LNCAP (cell line): Measurements from ENCODE around the gene MRO.

ENCODE experiments used
- TF ChIP-seq, protein P1 (sequence below): fragments of 450-650 bp; IDR thresholded peaks from 2 replicates; pipeline ENCODE4 v1.5.1; 2017; ENCODE audit warnings: mild to moderate bottlenecking

The MRO gene

DNA sequence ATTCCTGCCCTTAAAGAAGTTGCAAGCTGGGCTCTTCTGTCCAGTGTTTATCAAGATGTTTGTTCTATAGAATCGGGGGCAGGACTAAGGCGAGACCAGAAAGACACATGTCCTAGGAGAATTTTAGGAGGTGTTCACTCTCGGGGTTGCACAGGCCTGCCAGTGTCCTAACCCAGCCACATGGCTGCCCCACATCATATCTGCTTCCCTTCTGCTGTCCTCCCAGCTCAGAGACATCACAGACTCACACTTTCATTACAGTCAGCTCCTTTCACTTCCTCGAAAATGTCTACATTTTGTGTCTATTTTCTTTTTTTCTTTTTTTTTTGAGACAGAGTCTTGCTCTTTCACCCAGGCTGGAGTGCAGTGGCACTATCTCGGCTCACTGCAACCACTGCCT is 10.7 kb upstream of the MRO start:
- TF ChIP-seq, protein P1, sequence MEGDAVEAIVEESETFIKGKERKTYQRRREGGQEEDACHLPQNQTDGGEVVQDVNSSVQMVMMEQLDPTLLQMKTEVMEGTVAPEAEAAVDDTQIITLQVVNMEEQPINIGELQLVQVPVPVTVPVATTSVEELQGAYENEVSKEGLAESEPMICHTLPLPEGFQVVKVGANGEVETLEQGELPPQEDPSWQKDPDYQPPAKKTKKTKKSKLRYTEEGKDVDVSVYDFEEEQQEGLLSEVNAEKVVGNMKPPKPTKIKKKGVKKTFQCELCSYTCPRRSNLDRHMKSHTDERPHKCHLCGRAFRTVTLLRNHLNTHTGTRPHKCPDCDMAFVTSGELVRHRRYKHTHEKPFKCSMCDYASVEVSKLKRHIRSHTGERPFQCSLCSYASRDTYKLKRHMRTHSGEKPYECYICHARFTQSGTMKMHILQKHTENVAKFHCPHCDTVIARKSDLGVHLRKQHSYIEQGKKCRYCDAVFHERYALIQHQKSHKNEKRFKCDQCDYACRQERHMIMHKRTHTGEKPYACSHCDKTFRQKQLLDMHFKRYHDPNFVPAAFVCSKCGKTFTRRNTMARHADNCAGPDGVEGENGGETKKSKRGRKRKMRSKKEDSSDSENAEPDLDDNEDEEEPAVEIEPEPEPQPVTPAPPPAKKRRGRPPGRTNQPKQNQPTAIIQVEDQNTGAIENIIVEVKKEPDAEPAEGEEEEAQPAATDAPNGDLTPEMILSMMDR = no peak

DNA sequence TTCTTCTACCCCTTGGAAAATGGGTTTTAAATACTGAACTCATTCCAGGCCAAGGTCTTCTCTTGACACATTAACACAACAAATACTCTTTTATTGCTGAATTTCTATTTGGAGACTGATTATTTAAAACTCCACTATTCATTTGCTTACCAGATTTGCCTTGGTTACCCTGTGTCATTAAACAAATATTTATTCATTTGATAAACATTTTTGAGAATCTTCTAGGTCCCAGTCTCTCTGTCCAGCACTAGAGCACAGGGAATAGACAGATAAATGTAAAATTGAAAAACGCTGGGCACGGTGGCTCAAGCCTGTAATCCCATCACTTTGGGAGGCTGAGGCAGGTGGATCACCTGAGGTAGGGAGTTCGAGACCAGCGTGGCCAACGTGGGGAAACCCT is 9.8 kb upstream of the MRO start:
- TF ChIP-seq, protein P1 = no peak

DNA sequence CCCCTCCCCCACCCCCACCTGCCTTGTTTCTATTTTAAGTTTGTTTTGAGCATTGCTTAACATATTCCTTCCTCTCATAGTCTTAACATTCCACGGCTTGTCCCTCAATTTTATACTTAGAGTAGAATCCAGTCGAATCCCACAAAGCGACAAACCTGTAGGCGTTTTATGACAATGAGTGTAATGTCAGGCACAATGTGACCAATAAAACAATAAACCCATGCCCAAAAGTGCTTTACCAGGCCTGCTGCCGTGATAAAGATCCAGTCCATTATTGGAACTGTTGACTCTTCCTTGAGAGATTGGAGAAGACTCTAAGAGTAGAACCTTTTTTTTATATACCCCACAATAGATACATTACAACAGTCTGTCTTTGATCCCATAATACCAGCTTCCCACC is 6.2 kb upstream of the MRO start:
- TF ChIP-seq, protein P1 = no peak

DNA sequence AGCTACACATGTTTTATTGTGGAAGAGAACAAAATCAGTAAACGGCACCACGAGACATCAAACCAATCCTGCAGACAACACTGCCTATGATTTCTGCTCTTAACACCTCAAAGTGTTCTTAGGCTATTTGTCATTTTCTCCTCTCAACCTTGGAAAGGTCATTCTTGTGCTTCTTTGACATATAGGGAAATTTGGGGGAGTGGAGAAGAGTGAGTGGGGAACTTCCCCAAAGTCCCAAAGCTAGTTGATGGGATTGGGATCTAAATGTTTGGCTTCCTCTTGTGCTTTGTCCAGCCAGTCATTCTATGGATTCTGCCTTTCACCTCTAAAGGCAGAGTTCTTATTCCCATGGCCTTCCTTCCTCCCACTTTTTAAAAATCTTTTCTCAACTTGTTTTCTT is 5.8 kb upstream of the MRO start:
- TF ChIP-seq, protein P1 = no peak

DNA sequence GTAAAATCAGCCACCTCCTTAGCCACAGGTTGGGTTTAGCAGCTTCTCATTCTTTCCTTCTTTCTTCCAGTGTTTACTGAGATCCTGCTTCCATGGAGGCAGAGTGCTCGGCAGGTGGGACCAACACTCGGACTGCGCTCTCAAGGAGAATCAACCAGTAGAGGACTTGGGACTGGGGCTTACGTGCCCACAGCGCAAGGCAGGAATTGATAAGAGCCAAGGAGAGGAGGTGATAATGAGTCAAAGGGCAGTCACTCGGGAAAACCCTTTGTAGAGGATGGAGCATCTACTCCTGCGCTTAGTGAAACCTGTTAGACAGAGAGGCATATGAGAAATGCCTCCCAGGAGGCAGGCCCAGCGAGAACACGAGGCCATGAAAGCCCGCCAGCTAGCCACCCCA is 2.9 kb upstream of the MRO start:
- TF ChIP-seq, protein P1 = no peak

DNA sequence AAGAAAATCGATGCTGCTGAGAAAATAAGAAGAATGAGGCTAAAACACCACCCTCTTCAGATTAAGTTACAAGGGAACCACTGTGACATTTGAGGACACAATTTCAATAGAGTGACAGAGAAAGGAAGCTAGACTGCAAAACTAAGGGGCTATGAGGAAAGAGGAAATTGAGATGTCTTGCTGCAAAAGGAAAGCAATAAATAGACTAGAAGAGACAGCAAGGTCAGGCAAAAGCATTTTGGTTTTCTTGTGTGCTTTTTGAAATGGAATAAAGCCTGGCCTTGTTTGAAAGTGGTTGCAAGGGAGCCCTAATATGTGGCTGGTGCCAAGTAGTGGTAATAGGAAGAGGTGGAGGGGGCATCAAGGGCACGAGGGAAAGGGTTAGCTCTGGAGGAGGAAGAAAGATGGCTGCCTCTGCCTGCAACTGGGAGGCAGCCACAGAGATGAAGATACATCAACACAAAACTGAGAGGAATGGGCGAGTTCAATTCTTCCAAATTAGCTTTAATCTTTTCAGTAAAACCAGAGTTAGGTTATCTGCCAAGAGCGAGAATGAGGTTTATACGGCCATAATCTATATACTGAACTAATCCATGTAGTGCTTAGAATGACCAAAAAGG is 1.2 kb upstream of the MRO start:
- TF ChIP-seq, protein P1 = no peak

DNA sequence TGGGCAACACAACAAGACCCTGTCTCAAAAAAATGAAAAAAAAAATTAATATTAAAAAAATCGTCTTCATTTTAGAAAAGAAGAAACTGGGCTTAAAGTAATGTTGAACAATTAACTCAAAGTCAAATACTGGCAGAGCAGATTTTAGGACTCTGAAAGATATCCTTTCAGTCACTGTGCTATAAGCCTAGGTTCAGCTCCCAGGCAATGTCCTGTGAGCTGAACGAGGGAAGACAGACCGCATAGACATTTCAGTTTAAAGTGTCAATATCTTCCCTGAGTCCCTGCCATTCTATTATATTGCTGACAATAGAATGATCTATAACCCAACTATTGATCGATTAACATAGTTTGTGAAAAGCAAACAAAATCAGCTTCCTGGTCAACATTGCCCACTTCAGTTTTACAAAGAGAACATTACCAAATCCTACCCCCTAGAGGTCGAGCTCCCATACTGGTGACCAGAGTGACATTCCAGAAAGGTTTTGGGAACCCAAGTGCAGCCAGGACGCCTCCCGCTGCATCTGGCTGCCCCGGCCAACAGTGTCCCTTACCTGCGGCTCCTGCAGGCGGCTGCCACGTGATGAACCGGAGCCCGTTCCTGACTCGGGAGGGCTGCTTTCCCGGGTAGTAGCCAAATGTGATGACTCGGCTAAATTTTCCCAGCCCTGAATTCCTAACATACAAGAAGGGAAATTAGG is 639 bp downstream of the MRO start:
- TF ChIP-seq, protein P1 = no peak
